ENCODE data around the gene ATN1.
"Not testable (repeated sequence)": the region's sequence is repeated elsewhere in the genome, so short reads cannot be mapped to it uniquely, and the experiment has no call there.

ATN1 gene

GRCh38 chr12:6927379-6928021 is at the start of gene ATN1:
Gene ATN1, plus strand, starts transcription at chr12:6927959. Its CDS starts 6,043 bp downstream, at chr12:6934002.
- DNase-seq = peak; percentile 55

DNA sequence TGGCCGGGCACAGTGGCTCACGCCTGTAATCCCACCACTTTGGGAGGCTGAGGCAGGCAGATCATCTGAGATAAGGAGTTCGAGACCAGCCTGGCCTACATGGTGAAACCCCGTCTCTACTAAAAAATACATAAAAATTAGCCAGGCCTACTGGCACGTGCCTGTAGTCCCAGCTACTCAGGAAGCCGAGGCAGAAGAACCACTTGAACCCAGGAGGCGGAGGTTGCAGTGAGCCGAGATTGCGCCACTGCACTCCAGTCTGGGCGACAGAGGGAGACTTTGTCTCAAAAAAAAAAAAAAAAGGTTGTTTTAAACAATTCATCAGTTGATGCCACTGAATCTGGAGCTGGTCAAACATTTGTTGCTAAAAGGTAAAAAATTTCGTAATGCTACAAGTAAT is 47.9 kb upstream of the ATN1 start:
- not testable (repeated sequence) for DNase-seq

DNA sequence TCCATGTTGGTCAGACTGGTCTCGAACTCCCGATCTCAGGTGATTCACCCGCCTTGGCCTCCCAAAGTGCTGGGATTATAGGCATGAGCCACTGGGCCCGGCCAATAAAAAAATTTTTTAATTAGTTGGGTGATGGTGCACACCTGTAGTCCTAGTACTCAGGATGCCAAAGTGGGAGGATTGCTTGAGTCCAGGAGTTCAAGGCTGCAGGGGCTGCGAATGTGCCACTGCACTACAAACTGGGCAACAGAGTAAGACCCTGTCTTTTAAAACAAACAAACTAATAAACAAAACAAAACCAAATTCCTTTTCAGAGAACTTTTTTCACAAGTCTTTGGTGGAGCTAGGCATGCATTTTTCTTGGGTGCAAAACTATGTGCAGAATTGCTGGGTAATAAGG is 44.5 kb upstream of the ATN1 start:
- DNase-seq = no peak

DNA sequence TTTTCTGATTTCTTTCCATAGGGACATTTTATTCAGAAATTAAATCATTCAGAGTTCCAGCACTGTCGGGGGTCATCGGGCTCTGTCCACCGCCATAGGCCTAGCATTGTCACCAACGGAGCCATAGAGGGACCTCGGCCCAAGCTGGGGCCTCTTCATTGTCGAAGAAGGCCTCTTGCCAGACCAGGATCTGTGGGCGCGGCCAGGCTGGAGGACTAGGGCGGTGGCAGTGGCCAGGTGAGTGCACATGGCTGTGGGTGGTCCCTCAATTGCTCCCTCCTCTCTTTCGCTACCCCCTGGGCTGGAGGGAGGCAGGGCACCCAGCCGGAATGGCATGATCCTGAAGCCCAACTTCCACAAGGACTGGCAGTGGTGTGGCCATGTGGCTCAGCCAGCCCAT is 44.1 kb upstream of the ATN1 start:
- no peak for DNase-seq

DNA sequence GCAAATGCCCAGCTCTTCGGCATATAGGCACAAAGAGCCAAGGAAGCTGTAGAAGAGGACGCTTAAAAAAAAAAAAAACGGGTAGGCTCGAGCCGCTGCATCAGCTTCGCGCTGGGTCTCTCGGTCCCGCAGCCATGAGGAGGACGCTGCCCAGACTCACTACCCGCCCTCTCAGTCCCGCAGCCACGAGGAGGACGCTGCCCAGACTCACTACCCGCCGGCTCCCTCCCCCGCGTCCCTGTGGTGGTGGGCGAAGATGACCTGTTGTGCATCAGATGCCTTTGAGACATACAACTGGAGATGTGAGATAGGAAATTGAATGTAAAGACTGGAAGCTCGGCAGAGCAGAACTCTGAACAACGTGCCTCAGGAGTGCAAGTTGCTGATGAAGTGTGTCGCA is 43.2 kb upstream of the ATN1 start:
- DNase-seq = no peak

DNA sequence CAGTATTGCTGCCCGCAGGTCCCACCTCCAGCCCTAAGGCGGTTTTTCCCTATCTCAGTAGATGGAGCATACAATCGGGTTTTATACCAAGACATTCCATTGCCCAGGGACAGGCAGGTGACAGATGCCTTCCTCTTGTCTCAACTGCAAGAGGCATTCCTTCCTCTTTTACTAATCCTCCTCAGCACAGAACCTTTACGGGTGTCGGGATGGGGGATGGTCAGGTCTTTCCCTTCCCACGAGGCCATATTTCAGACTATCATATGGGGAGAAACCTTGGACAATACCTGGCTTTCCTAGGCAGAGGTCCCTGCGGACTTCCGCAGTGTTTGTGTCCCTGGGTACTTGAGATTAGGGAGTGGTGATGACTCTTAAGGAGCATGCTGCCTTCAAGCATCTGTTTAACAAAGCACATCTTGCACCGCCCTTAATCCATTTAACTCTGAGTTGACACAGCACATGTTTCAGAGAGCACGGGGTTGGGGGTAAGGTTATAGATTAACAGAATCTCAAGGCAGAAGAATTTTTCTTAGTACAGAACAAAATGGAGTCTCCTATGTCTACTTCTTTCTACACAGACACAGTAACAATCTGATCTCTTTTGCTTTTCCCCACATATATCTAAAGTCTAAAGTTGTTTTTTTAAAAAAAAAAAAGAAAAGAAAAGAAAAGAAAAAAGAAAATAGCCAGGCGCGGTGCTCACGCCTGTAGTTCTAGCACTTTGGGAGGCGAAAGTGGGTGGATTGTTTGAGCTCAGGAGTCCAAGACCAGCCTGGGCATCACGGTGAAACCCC is 41.4 kb upstream of the ATN1 start:
- DNase-seq = not testable (repeated sequence)

DNA sequence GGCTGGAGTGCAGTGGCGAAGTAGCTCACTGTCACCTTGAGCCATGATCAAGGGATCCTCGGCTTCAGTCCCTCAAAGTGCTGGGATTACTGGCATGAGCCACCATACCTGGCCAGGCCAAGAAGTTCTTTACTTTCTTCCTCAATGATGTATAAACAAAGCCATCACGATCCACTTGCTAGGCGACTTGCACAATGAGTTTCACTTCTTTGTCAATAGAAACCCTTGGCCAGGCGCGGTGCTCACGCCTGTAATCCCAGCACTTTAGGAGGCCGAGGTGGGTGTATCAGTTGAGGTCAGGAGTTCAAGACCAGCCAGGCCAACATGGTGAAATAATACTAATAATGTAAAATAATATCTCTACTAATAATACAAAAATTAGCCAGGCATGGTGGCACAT is 40.3 kb upstream of the ATN1 start:
- no peak for DNase-seq

DNA sequence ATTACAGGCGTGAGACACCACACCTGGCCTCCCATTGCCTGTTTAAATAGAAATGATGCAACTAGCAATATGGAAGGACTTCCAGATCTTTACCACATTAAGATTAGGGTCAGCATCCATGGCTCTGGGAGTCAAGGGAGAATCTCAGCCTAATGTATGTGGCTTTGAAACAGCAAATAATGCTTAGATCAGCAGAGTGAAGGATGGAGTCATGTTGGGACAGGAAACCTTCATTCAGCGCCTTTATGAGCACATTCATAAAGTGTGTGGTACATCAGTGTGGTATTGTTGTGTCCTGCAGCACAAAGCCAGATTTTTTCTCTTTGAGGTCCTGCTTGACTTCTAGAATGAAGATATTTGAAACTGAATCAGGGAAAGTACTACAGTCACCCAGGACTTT is 39.4 kb upstream of the ATN1 start:
- no peak for DNase-seq

- not testable (repeated sequence) for DNase-seq
Observed at GRCh38 chr12:6888794-6889193, 39.0 kb upstream of the ATN1 start.

DNA sequence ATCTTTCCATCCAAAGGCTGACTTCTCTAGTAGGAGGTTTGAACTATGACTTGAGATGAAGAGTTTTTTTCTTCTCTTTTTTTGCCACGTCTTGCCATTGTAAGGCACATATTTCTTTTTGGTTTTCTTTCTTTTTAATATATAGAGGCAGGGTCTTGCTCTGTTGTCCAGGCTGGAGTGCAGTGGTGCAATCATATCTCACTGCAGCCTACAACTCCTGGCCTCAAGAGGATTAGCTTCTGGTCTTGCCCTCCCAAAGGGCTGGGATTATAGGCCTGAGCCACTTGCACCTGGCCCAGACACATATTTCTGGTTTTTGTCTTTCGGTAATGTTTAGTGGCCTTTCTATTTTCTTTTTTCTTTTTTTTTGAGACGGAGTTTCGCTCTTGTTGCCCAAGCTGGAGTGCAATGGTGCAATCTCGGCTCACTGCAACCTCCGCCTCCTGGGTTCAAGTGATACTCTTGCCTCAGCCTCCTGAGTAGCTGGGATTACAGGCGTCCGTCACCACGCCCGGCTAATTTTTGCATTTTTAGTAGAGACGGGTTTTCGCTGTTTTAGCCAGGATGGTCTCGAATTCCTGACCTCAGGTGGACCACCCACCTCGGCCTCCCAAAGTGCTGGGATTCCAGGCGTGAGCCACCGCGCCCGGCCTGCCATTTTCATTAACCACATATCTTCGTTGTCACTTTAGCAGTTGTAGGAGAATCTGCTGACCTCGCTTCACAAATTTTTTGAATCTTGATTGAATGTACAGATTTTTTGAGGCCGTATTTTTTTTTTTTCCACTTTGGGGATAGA is 37.8 kb upstream of the ATN1 start:
- not testable (repeated sequence) for DNase-seq

DNA sequence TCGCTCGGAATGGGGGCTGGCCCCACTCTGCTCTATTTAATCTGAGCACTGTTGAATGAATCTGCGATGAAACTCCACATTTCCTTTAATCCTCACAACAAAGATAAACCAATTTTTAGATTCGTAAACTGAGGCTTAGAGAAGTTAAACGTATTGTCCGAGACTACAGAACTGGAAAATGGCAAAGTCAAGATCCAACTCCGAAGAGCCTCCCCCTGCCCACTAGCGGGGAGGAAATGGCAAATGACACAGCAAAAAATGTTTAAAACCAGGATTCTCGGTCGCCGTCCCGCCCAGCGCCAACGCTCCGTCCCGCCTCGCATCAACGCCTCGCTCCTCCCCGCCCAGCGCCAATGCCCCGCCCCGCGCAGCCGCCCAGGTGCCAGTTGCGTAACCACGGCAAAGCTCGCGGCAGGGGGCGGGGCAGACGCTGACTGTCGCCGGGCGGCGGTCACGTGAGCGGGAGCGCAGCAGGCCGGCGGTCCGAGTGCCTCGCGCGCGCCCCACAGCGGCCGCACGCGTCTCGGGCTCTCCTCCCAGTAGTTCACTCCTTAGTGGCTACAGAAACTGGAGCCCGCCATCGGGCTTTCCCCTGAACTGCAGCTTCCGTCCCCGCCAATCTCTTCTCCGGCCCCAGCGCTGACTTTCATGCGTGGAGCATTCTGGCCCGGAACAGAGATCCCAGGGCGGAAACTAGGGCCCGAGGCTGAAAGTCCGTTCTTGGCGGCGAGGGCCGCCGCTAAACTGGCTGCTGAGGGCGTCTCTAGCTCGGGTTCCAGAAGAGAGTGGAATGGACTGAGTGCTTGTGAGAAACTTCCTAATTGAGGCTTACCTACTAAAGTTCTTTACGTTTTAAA is 36.7 kb upstream of the ATN1 start:
- peak; percentile 99 for DNase-seq

DNA sequence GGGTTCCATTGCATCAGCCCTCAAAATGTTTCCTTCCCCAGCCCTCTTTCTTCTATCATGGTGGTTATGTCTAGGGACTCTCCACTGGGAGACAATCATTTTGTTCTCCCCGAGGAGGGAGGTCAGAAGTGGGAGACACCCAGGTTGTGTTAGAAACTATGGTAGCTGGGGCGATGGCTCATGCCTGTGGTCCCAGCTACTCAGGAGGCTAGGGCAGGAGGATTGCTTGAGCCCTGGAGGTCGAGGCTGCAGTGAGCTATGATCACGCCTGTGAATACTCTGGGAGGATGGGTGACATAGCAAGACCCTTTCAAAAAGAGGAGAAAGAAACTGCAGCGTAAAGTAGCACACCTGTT is 36.1 kb upstream of the ATN1 start:
- no peak for DNase-seq

GRCh38 chr12:6892683-6893082 is 35.1 kb upstream of the ATN1 start:
- not testable (repeated sequence) for DNase-seq

DNA sequence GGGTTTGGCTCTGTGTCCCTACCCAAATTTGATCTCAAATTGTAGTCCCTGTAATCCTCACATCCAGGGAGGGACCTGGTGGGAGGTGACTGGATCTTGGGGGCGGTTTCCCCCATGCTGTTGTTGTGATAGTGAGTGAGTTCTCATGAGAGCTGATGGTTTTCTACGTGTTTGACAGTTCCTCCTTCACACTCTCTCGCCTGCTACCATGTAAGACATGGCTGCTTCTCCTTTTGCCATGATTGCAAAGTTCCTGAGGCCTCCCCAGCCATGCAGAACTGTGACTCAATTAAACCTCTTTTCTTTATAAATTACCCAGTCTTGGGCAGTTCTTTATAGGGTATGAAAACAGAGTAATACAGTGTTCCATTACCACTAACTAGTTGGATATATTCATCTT is 33.4 kb upstream of the ATN1 start:
- DNase-seq = no peak

DNA sequence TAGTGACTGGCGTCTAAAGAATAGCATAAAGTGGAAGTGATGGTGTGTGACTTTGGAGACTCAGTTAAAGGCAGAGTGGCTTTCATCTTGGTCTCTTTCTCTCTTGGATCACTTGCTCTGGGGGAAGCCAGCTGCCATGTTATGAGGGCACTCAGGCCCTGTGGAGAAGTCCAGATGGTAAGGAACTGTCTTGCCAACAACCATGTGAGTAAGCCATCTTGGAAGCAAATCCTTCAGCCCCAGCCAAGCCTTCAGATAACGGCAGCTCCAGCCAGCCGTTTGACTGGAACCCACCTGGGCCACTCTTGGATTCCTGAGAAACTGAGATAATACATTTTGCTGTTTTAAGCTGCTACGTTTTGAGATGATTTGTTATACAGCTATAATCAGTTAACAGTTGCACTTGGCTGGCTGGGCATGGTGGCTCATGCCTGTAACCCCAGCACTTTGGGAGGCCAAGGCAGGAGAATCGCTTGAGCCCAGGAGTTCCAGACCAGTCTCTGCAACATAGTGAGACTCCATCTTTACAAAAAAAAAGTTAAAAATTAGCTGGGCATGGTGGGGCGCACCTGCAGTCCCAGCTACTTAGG is 30.8 kb upstream of the ATN1 start:
- DNase-seq = no peak

GRCh38 chr12:6899427-6899826 is 28.3 kb upstream of the ATN1 start:
- no peak for DNase-seq

DNA sequence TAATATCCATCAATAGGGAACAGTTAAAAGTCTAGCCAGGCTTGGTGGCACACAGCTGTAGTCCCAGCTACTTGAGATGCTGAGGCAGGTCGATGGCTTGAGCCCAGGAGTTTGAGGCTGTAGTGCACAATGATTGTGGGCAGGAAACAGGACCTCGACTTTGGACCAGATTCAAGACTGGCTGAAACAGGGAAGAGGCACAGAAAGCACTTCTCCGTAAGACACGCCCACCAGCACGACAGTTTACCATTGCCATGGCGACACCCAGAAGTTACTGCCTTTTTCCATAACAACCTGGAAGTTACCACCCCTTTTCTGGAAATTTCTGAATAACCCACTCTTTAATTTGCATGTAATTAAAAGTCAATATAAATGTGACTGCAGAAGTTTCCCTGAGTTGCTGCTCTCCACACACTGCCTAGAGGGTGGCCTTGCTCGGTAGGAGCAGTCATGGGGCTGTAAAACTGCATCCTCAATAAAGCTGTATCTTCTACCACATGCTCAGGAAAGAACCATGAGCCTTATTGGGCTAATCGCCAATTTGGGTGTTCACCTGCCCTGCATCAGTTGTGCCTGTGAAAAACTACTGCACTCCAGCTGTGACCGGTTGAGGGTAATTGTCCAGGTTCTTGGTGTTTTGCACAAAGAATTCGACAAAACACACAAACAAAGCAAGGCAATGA is 27.8 kb upstream of the ATN1 start:
- peak; percentile 34 for DNase-seq

DNA sequence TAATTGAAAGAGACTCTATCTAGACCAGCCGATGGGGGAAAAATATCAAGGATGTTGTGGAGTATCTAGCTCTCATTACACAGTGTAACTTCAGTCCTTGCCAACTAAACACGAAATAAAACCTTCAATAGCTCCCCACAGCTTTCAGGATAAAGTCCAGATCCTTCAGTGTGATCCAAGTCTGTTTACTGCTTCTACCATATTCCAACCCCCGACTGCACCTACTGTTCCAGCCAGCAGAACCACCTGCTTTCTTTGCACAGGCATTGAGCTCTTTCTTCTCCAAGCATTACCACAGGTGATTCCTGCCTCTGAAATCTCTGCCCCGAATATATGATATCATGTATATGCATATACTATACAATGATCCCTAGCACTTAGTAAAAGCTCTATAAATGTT is 25.3 kb upstream of the ATN1 start:
- DNase-seq = no peak

GRCh38 chr12:6903722-6904121 is 24.0 kb upstream of the ATN1 start:
- no peak for DNase-seq

DNA sequence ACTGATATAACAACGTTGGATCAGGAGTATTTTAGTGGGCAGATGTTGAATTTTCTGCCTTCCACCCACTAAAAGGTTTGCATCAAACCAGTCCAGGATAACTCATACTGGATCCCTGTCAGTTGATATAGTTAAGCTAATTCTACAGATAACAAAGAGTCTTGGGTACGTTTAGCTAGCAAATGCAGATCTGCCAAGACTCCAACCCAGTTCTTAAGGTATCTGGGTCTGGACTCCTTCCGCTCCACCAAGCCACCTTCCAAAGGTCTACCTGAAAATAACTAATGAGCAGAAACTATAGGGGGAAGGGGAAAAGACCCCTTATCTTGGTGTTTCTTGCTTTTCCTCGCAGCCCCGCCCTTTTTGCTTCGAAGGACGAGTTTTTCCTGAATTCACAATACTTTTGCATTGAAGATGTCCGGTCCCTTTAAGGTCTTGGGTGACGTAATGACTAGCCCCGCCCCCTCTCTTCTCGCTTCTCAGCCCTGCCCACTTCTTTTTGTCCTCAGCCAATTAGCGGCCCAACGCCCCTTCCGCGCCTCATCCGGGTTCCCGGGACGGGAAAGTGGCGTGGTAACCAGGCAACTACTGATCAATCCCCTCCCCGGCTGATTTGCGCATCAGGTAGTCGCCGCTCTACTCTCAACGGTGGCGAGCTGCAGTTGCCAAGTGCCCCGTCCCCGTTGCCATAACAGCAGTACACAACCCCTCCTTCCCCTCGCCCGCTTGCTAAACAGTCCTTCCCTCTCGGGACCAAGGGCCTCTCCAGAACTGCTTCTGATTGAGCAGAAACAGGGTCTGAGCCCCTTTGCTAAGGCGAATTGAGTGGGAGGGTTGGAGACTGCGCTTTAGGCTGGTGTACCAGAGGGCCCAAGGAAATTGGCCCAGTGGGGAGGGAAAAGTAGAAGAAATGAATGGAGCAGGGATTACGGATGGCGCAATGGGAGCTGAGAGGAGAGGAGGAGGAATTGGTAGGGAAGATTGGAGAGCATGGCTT is 23.2 kb upstream of the ATN1 start, which contains the start of gene LRRC23:
Gene LRRC23, plus strand, starts transcription at position 543 of the 997 bp plus-strand sequence. CDS start 812 bp downstream, outside the sequence.
- peak; percentile 99 for DNase-seq
